BE2C (cell line): Measurements from ENCODE around the gene ICE2.

Source experiments
- DNase-seq: peaks from one replicate; pipeline ENCODE4 v3.0.0-alpha.2; 2020
- H3K27me3 ChIP-seq: fragments of 250-450 bp; sonication (Bioruptor Pico); 2 replicates; pipeline ENCODE4 v1.5.1; 2020; ENCODE audit warnings: mild to moderate bottlenecking
- H3K36me3 ChIP-seq: fragments of 250-450 bp; sonication (Bioruptor Pico); 2 replicates; pipeline ENCODE4 v1.5.1; 2020; ENCODE audit warnings: mild to moderate bottlenecking
- H3K4me1 ChIP-seq: fragments of 250-450 bp; sonication (Bioruptor Pico); 2 replicates; pipeline ENCODE4 v1.5.1; 2020
- H3K4me3 ChIP-seq: 2 replicates; pipeline ENCODE4 v1.5.1; 2011; ENCODE audit warnings: low read depth, low read length
- H3K9me3 ChIP-seq: fragments of 250-450 bp; sonication (Bioruptor Pico); 2 replicates; pipeline ENCODE4 v1.5.1; 2020
- TF ChIP-seq, protein P1 (sequence below): IDR thresholded peaks from 2 replicates; pipeline ENCODE4 v1.5.1; 2012; ENCODE audit warnings: mild to moderate bottlenecking, low read depth, low read length

The ICE2 gene

DNA sequence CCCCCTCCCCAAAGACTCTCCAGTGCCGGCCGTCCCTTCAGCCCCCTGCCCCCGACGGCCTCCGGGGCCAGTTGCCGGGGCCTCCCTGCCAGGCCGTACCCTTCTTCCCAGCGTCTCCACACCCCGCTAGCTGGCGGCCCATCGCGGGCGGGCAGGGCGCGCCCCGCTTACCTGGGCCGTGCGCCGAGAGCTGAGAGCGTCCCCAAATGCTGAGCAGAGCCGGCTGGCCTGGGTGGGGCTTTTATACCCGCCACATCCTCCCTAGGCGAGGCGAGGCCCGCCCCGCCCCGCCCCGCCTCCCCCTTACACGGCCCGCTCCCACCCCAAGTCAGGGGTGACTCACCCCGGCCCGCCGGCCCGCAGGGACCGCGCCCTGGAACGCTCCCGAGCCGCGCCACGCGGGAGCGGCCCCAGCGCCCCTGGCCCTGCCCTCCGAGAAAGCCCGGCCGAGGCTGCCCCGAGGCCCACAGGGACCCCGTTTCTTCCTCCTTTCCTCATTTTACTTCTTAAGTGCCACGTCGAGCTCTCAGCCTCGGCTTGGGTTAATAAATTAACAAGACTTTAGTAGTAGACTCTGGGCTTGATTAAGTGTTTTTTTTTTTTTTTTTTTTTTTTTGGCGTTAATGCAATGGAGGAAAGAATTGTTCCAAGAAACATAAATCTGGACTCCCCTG lies 81.0 kb downstream of the ICE2 start, which contains the start of gene ANXA2:
Gene ANXA2, minus strand, starts transcription at position 215 of the 674 bp plus-strand sequence. CDS start 11,911 bp downstream, outside the sequence.
- H3K36me3 ChIP-seq = peaks cover 17% of the 10 kb centered on the region
- H3K27me3 ChIP-seq = no peaks in the 10 kb centered on the region
- H3K4me3 ChIP-seq = peak within 1 kb of the TSS; percentile 67
- H3K9me3 ChIP-seq = no peaks in the 10 kb centered on the region
- DNase-seq = peak; percentile 86
- H3K4me1 ChIP-seq = peaks cover 34% of the 10 kb centered on the region
- TF ChIP-seq, protein P1, sequence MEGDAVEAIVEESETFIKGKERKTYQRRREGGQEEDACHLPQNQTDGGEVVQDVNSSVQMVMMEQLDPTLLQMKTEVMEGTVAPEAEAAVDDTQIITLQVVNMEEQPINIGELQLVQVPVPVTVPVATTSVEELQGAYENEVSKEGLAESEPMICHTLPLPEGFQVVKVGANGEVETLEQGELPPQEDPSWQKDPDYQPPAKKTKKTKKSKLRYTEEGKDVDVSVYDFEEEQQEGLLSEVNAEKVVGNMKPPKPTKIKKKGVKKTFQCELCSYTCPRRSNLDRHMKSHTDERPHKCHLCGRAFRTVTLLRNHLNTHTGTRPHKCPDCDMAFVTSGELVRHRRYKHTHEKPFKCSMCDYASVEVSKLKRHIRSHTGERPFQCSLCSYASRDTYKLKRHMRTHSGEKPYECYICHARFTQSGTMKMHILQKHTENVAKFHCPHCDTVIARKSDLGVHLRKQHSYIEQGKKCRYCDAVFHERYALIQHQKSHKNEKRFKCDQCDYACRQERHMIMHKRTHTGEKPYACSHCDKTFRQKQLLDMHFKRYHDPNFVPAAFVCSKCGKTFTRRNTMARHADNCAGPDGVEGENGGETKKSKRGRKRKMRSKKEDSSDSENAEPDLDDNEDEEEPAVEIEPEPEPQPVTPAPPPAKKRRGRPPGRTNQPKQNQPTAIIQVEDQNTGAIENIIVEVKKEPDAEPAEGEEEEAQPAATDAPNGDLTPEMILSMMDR = no peak

DNA sequence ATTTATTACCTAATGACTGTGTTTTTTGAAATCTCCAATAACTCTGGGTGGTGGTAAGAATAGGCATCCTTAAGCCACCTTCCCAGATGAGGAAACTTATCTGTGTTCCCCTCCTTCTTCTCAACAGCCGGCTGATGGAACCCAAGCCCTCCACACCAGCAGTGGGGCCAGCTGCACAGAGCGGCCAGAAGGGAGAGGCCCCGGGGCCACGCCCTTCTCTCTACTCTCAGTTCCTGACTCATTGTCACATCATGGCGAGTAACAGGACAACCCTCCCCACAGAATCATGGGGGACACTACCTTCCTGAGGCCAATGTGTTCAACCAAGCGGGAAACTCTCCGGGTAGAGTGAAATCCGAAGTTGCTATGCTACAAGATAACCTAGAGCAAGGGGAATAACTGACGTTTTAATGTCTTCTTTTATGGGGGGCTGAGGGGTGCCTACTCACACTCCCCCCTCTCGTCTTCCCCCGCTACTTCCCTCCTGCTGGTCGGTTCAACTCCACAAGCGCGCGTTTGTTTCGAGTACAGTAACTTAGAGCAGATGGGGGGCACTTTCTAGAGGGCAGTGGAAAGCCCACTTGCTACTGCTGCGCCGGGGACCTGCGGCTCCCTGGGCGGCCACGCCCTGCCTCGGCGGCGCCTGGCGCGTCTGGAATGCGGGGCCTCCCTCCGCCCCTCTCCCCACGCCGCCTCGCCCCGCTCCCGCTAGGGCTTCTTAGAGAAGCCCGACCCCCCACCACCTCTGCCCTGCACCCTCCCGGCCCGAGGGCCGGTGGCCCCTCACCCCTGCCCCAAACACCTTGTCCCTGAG lies 81.8 kb downstream of the ICE2 start:
- peaks cover 38% of the 10 kb centered on the region for H3K4me1 ChIP-seq
- peak; percentile 73 for DNase-seq
- peaks cover 17% of the 10 kb centered on the region for H3K36me3 ChIP-seq
- H3K4me3 ChIP-seq = peak overlapping the region; percentile 67
- TF ChIP-seq, protein P1 = no peak
- no peaks in the 10 kb centered on the region for H3K27me3 ChIP-seq
- H3K9me3 ChIP-seq = no peaks in the 10 kb centered on the region

DNA sequence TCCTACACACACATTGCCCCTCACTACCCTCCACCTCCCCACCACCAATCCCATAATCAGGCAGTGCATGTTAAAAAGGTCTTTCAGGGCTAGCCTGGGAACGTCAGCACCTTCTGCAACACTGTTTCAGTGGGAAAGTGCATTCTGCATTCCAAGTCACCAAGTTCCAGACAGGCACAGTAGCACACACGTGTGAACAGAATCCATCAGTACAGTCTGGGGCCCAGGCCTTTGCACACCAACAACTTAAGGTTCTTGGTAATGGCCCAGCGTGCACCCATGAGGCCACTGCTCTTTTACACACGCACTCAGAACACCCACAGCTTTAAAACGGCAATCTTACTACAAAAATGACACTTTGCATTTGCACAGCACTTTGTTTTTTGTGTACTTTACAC lies 82.4 kb downstream of the ICE2 start:
- TF ChIP-seq, protein P1 = no peak
- DNase-seq = no peak
- Histone ChIP-seq H3K36me3 (peaks cover 21% of the 10 kb centered on the region), H3K9me3 (no peaks in the 10 kb centered on the region), H3K4me1 (peaks cover 43% of the 10 kb centered on the region), H3K4me3 (peak overlapping the region; percentile 67), H3K27me3 (no peaks in the 10 kb centered on the region)

DNA sequence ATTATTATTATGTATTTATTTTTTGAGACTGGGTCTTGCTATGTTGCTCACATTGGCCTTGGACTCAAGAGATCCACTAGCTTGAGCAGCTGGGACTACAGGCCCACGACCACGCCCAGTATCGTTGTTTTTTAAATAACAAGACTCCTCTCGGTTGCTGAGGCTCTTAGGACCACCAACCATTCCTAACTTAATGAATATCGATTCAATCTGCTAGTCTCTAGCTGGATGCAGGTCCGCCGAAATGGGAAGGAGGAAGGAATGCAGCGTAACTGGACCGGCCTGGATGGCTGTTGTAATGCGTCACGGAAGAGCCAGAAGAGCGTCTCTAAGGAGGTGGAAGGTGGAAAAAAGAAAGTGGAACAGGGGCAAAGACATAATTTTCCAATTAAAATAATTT lies 82.8 kb downstream of the ICE2 start:
- no peaks in the 10 kb centered on the region for H3K27me3 ChIP-seq
- H3K9me3 ChIP-seq = no peaks in the 10 kb centered on the region
- H3K4me1 ChIP-seq = peaks cover 47% of the 10 kb centered on the region
- DNase-seq = no peak
- no peak overlapping the region; the same call in 1 of the 2 replicates for H3K4me3 ChIP-seq
- TF ChIP-seq, protein P1 = no peak
- H3K36me3 ChIP-seq = peaks cover 23% of the 10 kb centered on the region

DNA sequence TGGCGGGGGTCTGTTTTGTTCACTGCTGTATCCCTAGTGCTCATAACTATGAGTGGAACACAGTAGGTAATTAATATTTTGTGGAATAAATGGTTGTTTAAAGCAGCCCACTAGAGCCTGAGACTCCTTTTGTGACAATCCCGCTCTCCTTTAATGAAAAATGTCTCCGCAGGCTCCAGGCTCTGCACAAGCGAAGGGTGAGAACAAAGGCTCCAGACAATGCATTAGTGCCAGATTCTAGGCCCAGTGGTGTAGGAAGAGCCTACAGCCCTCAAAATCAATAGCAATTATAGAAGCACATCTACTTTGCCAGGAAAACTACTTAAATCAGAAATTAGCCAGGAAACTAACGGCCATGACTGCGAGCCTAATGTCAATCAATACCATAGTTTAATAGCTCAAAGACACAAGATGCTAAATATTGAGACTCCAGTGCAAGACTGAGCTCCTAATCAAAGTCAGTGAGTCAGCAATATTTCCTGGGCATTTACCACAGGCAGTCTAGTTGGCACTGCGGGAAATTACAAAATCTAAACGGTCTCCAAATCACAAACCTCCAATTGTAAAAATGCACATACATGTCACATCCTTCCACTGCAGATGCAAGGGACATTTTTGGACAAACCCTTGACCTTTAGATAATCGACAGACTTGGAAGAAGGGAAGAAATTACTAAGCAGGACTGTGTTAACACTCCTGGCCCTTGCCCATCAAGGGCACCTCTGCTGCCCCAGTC lies 83.5 kb downstream of the ICE2 start:
- Histone ChIP-seq H3K36me3 (peaks cover 24% of the 10 kb centered on the region), H3K4me3 (no peak overlapping the region), H3K27me3 (no peaks in the 10 kb centered on the region), H3K9me3 (no peaks in the 10 kb centered on the region), H3K4me1 (peaks cover 52% of the 10 kb centered on the region)
- TF ChIP-seq, protein P1 = no peak
- no peak for DNase-seq
